ENCODE data around the gene IFT43. TPM values are rescaled to one million over a fixed set of nuclear protein-coding genes. Genes with fewer than 3 reads are reported as not detected.

Gene IFT43
- total and polyA plus RNA-seq, 10 of the 15 experiments (the other 5 are each of a cell fraction or from before 2014, with no cell fraction given), result 8.2 to 24.8 (median 14.0) TPM

- ChIA-PET POLR2A (interaction anchor here (0.6 kb wide), 1 partner anchor 67 kb away, joined by 3 read pairs; no protein-coding TSS in a partner anchor), RAD21 (ENCODE audit: unreplicated experiment) (interaction anchor here (0.7 to 10.9 kb wide), 4 partner anchors 64 to 416 kb away, joined by 3 to 167 read pairs (median 4); no protein-coding TSS in a partner anchor), CTCF (interaction anchor here (0.6 to 15.4 kb wide), 4 partner anchors 11 to 484 kb away, joined by 3 to 390 read pairs (median 140); no protein-coding TSS in a partner anchor), SMC1A (ENCODE audit: uncharacterized antibody, unreplicated experiment) (interaction anchor here (1.6 to 13.7 kb wide), 2 partner anchors 79 to 409 kb away, joined by 3 to 190 read pairs; no protein-coding TSS in a partner anchor)
- ATAC-seq, result no peak
- FAIRE-seq, result no peak
- Histone ChIP-seq H3K36me3 (ENCODE audit: control insufficient read depth in 2 of 2, insufficient read depth in 2 of 2, low read length in 1 of 2) (no peaks in the 10 kb centered on the region), H3K4me3 (peak overlapping the region; percentile 97), H3K4me1 (ENCODE audit: control insufficient read depth, insufficient read depth, low read length) (peaks cover 13% of the 10 kb centered on the region), H3K27me3 (replicated peaks in 1 of 2; ENCODE audit: control insufficient read depth in 2 of 2, insufficient read depth in 2 of 2, low read length in 1 of 2) (no peaks in the 10 kb centered on the region; a peak in 1 of 4 replicates), H3K27ac (ENCODE audit: control insufficient read depth, insufficient read depth) (no peak overlapping the region), H3K79me2 (ENCODE audit: control insufficient read depth, insufficient read depth, low read length) (peaks cover 1% of the 10 kb centered on the region; the same call in 1 of the 2 replicates), H4K20me1 (ENCODE audit: control insufficient read depth, insufficient read depth) (no peaks in the 10 kb centered on the region), H3K4me2 (ENCODE audit: control insufficient read depth, insufficient read depth) (peak overlapping the region; percentile 77), H2AFZ (ENCODE audit: control insufficient read depth, low read depth, low read length) (peak overlapping the region; percentile 92; the same call in 1 of the 2 replicates), H3K9ac (ENCODE audit: control insufficient read depth, insufficient read depth, low read length) (no peak overlapping the region; the same call in 1 of the 2 replicates), H3K9me3 (replicated peaks; ENCODE audit: control insufficient read depth, insufficient read depth, low read length) (no peaks in the 10 kb centered on the region)
- DNase-seq (ENCODE audit: low read depth, low spot score), result no peak
- WGBS (ENCODE audit: insufficient coverage, insufficient replicate concordance, low lambda C conversion rate, missing lambda C conversion rate), result 75% methylated on average over 6 of the region's 6 CpGs
- BruUV-seq (replicated peaks), result no TSS peak
- TF ChIP-seq ZBTB11 (CRISPR knock-in tag; IDR thresholded peaks at IDR 0.05) (no peak), REST (IDR thresholded peaks at IDR 0.05; ENCODE audit: low read depth, low read length) (no peak), RUNX3 (IDR thresholded peaks at IDR 0.05; ENCODE audit: low read length) (no peak), SMAD5 (IDR thresholded peaks at IDR 0.05; ENCODE audit: low read depth) (no peak), RCOR1 (conservative IDR thresholded peaks at IDR 0.05; ENCODE audit: low read depth, low read length) (no peak), RFX5 (IDR thresholded peaks at IDR 0.05; ENCODE audit: low read depth, low read length) (no peak), CEBPB (IDR thresholded peaks at IDR 0.05; ENCODE audit: borderline replicate concordance in 1 of 2, low read depth in 2 of 2, low read length in 2 of 2) (no peak), NR2C1 (IDR thresholded peaks at IDR 0.05) (no peak)
- in situ Hi-C loops (cut with MboI), result loop anchor here (10.0 kb wide), 1 partner anchor 412 kb away; the partner anchor contains the start of gene FLVCR2
- intact Hi-C loops (cut with micrococcal nuclease; ENCODE audit: unreplicated experiment), result loop anchor here (10.0 kb wide), 1 partner anchor 412 kb away; the partner anchor contains the start of gene FLVCR2
Measured at GRCh38 chr14:75986439-75986765, 839 bp downstream of the IFT43 start.
